Measurements from ENCODE around the gene MAPK8IP2.

Gene MAPK8IP2

DNA sequence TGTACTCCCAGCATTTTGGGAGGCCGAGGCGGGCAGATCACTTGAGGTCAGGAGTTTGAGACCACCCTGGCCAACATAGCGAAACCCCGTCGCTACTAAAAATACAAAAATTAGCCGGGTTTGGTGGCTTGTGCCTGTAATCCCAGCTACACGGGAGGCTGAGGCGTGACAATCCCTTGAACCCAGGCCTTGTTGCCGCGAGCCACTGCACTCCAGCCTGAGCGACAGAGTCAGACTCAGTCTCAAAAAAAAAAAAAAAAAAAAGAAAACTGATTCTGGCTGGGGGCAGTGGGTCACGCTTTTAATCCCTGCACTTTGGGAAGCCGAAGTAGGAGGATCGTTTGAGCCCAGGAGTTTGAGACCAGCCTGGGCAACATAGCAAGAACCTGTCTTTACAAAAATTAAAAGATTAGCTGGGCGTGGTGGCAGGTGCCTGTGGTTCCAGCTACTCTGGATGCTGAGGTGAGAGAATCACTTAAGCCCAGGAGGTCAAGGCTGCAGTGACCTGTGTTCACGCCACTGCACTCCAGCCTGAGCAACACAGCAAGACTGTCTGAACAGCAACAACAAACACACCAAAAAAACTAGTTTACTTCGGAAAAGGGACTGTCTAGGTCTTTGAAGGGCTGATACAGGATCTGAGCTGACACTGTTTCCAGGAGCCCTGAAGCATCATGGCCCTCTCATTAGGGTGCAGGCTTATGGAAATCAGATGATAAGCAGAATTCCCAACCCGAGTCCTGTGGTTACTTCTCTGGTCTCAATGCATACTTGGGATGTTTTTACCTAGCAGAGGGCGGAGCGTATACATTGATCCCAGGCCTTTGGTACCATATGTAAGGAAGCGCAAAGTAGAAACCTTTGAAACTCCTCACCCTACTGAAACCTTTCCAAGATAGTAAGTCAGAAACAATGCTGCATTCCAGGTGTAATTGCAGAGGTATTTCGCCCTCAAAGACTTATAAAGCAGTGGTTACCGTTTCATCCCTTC is 16.2 kb upstream of the MAPK8IP2 start:
- DNase-seq (ENCODE audit: low read depth) = no peak
- in situ Hi-C loops (cut with HindIII; ENCODE audit: low sequenced_read_pairs) = no loop called here
- no peak overlapping the region for H3K4me3 ChIP-seq (ENCODE audit: low read depth, low read length)
- TF ChIP-seq, protein P1, sequence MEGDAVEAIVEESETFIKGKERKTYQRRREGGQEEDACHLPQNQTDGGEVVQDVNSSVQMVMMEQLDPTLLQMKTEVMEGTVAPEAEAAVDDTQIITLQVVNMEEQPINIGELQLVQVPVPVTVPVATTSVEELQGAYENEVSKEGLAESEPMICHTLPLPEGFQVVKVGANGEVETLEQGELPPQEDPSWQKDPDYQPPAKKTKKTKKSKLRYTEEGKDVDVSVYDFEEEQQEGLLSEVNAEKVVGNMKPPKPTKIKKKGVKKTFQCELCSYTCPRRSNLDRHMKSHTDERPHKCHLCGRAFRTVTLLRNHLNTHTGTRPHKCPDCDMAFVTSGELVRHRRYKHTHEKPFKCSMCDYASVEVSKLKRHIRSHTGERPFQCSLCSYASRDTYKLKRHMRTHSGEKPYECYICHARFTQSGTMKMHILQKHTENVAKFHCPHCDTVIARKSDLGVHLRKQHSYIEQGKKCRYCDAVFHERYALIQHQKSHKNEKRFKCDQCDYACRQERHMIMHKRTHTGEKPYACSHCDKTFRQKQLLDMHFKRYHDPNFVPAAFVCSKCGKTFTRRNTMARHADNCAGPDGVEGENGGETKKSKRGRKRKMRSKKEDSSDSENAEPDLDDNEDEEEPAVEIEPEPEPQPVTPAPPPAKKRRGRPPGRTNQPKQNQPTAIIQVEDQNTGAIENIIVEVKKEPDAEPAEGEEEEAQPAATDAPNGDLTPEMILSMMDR (IDR thresholded peaks at IDR 0.05; ENCODE audit: low read depth, low read length, missing control alignments) = no peak

DNA sequence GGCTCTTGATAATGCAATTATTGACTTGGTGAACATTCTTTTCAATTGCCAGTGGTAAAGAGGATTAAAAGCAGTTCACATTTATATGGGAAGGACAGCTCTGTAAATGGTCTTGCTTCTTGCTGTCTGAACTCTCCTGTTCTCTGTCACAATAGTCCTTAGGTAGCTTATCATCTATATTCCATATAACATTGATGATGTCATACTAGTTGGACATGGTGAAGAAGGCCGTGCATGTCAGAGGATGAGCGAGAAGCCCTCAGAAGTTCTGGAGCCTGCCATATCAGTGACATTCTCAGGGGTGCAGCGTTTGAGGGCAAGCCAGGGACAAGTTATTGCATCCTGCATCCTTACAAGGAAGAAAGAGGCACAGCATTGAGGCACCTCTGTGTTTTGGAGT is 15.4 kb upstream of the MAPK8IP2 start:
- TF ChIP-seq, protein P1 (IDR thresholded peaks at IDR 0.05; ENCODE audit: low read depth, low read length, missing control alignments) = no peak
- H3K4me3 ChIP-seq (ENCODE audit: low read depth, low read length) = no peak overlapping the region
- in situ Hi-C loops (cut with HindIII; ENCODE audit: low sequenced_read_pairs) = no loop called here
- no peak for DNase-seq (ENCODE audit: low read depth)

DNA sequence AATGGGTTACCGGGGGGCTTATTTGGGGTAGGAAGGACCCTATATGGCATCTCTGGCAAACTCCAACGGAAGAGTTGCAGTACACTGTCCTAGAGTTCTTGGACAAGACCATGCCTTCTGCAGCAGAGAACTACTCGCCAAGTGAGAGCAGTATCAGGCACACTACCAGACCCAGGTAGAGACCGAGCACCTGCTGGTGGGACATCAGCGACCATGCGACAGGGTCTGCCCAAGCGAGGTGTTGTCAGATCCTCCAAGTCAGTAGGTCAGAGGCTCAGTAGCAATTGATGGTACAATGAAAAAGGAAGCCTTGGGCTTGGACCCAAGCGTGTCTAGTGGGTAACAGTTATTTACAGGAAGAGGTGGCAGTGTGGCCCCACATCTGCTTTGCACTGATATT is 14.8 kb upstream of the MAPK8IP2 start:
- in situ Hi-C loops (cut with HindIII; ENCODE audit: low sequenced_read_pairs) = no loop called here
- no peak for DNase-seq (ENCODE audit: low read depth)
- TF ChIP-seq, protein P1 (IDR thresholded peaks at IDR 0.05; ENCODE audit: low read depth, low read length, missing control alignments) = no peak

DNA sequence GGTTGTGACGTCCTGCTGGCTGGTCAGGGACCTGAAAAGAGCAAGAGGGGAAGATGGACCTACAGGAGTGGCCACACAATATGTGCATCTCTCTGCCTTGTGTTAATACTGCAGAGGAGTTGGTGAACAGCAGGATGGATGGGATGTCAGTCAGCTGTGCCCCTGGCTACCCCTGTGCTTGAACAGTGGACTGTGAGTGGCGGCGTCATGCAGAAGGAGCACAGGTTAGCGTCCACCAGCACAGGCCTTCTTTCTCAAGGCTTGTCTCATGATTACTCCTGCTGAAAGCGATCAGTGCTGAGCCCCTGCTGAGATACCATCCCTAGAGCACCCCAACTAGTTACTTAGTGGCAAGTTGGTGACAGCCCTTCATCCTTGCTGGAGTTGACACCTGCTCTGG is 14.2 kb upstream of the MAPK8IP2 start:
- no peak for DNase-seq (ENCODE audit: low read depth)
- in situ Hi-C loops (cut with HindIII; ENCODE audit: low sequenced_read_pairs) = no loop called here
- no peak overlapping the region for H3K4me3 ChIP-seq (ENCODE audit: low read depth, low read length)
- TF ChIP-seq, protein P1 (IDR thresholded peaks at IDR 0.05; ENCODE audit: low read depth, low read length, missing control alignments) = no peak

More for the DNA sequence above, 14.8 kb upstream of the MAPK8IP2 start:
- no peak overlapping the region for H3K4me3 ChIP-seq (ENCODE audit: low read depth, low read length)

DNA sequence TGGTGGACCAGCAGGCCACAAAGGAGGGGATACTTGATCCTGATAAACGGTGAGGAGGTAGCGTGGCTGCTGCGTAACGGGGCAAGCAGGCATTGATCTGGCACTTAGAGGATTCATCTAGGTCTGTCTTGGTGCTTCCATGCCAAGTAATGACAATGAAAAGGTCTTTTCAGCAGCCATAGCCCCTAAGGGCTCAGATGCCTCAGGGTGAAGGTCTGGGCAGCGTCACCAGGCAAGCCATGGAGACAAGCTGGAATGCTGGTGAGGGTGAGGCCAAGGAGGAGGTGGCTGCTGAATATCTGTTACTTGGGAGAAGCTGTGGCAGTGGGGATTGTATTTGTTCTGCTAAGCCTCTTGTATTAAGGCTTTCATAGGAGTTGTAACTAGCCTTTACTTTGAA is 13.2 kb upstream of the MAPK8IP2 start:
- H3K4me3 ChIP-seq (ENCODE audit: low read depth, low read length) = no peak overlapping the region
- DNase-seq (ENCODE audit: low read depth) = no peak
- in situ Hi-C loops (cut with HindIII; ENCODE audit: low sequenced_read_pairs) = no loop called here
- TF ChIP-seq, protein P1 (IDR thresholded peaks at IDR 0.05; ENCODE audit: low read depth, low read length, missing control alignments) = no peak

DNA sequence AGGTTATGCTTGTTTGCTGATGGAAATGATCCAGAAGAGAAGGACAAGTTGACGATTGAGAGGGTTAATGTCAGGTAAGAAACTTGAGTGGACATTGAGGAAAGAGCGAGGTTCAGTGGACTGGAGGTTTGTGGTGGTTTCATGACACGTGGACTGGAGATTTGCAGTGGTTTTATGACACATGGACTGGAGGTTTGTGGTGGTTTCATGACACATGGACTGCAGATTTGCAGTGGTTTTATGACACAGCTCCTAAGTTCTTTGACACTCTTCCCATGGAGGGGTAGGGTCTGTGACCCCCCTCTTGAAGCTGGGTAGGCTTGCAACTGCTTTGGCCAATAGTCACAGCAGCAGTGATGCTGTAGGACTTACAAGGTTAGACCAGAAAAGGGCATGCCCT is 5.4 kb upstream of the MAPK8IP2 start:
- H3K4me3 ChIP-seq (ENCODE audit: low read depth, low read length) = no peak overlapping the region
- in situ Hi-C loops (cut with HindIII; ENCODE audit: low sequenced_read_pairs) = no loop called here
- DNase-seq (ENCODE audit: low read depth) = no peak
- TF ChIP-seq, protein P1 (IDR thresholded peaks at IDR 0.05; ENCODE audit: low read depth, low read length, missing control alignments) = no peak
